ENCODE measurements around the gene ASIC2.
A peak's percentile ranks its signal among the peaks of the same experiment; 100 is the strongest.

ASIC2 gene

DNA sequence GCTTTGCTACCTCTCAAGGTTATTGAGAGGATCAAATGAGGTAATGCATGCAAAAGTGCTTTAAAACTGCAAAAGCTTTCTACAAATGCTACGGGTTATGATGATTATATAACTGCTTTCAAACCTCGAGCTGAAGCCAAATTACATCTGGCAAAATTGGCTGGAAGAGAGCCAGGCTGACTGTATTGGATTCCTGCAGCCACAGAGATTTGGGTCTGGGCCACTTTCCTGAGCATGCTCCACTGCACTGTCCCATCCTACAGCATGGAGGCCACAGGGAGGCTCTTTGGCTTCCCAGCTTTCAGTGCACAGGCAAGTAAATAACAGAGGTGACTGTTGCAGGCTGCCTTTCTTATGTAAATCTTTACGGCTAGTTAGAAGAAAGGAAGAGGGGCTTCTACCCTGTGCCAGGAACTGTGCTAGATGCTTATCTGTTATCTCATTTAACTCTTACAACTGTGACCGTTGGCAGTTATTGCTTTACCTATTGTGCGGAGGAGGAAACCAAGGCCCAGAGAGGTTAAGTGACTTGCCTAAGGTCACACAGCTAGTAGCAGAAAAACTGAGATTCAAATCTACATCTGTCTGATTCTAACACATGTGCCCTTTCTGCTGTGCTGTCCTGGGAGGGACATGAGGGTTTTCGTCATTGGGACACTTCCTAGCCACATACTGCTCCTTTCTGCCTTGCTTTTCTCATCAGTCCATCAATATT is 179.7 kb downstream of the ASIC2 start:
- no peak overlapping the region for H3K14ac ChIP-seq (ENCODE audit: low read length)
- no peak overlapping the region for H3K27ac ChIP-seq (replicated peaks; ENCODE audit: low read length)
- H4K8ac ChIP-seq (ENCODE audit: low read depth, low read length), result no peak overlapping the region
- no peak overlapping the region for H2BK120ac ChIP-seq (ENCODE audit: low read depth, low read length)
- no peak overlapping the region for H2AK5ac ChIP-seq (ENCODE audit: low read depth, low read length)
- no peak overlapping the region for H3K9ac ChIP-seq (ENCODE audit: low read depth, low read length, poor library complexity)
- H4K91ac ChIP-seq (ENCODE audit: low read depth, low read length, poor library complexity), result no peak overlapping the region
- no peak overlapping the region for H3K18ac ChIP-seq (ENCODE audit: low read length)
- no peak overlapping the region for H3K23ac ChIP-seq (ENCODE audit: low read depth, low read length, poor library complexity)
- no peak overlapping the region for H3K4me3 ChIP-seq (ENCODE audit: low read length in 2 of 2)
- no peak overlapping the region for H2BK12ac ChIP-seq (ENCODE audit: low read length)
- H3K9me3 ChIP-seq (replicated peaks in 1 of 2; ENCODE audit: control insufficient read depth in 2 of 2, insufficient read depth in 1 of 2, low read depth in 1 of 2, low read length in 2 of 2), result no peaks in the 10 kb centered on the region
- no peaks in the 10 kb centered on the region for H3K36me3 ChIP-seq (replicated peaks in 1 of 2; ENCODE audit: control insufficient read depth in 2 of 2, insufficient read depth in 2 of 2, low read length in 2 of 2)
- no peaks in the 10 kb centered on the region for H3K27me3 ChIP-seq (ENCODE audit: control insufficient read depth in 3 of 3, insufficient read depth in 3 of 3, low read depth in 1 of 3, low read length in 3 of 3)
- no peak overlapping the region for H3K4ac ChIP-seq (ENCODE audit: low read length)
- no peak overlapping the region for H3K4me2 ChIP-seq (ENCODE audit: insufficient read depth, low read length, poor library complexity, severe bottlenecking)
- no peak overlapping the region for H2AFZ ChIP-seq (ENCODE audit: low read length)
- WGBS, 2 donors (ENCODE audit: extremely low coverage in 2 of 2, insufficient read length in 2 of 2, insufficient replicate concordance in 1 of 2), result no CpG with 5 or more reads among the region's 6 CpGs
- no peak for DNase-seq (ENCODE audit: low spot score)
- H3K4me1 ChIP-seq (ENCODE audit: control insufficient read depth in 2 of 2, insufficient read depth in 1 of 2, low read depth in 1 of 2, low read length in 2 of 2), result peaks cover 0 to 3% of the 10 kb centered on the region in 2 donors
- no peaks in the 10 kb centered on the region for H3K79me1 ChIP-seq (ENCODE audit: low read depth, low read length)
- H2BK5ac ChIP-seq (ENCODE audit: low read length), result no peak overlapping the region
- H2BK15ac ChIP-seq (ENCODE audit: low read length), result no peak overlapping the region

DNA sequence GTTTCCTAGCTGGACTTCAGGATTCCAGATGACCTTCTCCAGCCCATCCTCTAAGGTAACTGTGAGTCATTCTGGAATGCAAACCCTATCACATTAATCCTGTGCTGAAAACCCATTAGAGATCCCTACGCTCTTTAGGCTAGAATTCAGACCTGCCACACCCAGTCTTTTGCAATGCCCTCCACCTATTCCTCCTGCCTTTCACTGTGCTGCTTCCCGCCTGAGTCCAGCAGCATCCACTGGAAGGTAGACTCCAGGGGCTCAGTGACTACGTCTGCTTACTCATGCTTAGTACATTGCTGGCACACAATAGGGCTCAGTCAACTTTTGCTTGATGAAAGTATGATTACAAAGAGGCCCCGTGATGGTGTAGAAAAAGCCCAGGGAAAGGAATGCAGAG is 180.3 kb downstream of the ASIC2 start:
- Histone ChIP-seq H3K79me1 (ENCODE audit: low read depth, low read length) (no peaks in the 10 kb centered on the region), H3K27ac (replicated peaks; ENCODE audit: low read length) (no peak overlapping the region), H3K4ac (ENCODE audit: low read length) (no peak overlapping the region), H3K27me3 (ENCODE audit: control insufficient read depth in 3 of 3, insufficient read depth in 3 of 3, low read depth in 1 of 3, low read length in 3 of 3) (no peaks in the 10 kb centered on the region), H3K14ac (ENCODE audit: low read length) (no peak overlapping the region), H3K23ac (ENCODE audit: low read depth, low read length, poor library complexity) (no peak overlapping the region), H3K18ac (ENCODE audit: low read length) (no peak overlapping the region), H2BK15ac (ENCODE audit: low read length) (no peak overlapping the region), H4K8ac (ENCODE audit: low read depth, low read length) (no peak overlapping the region), H2BK120ac (ENCODE audit: low read depth, low read length) (no peak overlapping the region), H3K9ac (ENCODE audit: low read depth, low read length, poor library complexity) (no peak overlapping the region), H2AFZ (ENCODE audit: low read length) (no peak overlapping the region), H2BK12ac (ENCODE audit: low read length) (no peak overlapping the region), H3K36me3 (replicated peaks in 1 of 2; ENCODE audit: control insufficient read depth in 2 of 2, insufficient read depth in 2 of 2, low read length in 2 of 2) (no peaks in the 10 kb centered on the region), H3K4me3 (ENCODE audit: low read length in 2 of 2) (no peak overlapping the region), H4K91ac (ENCODE audit: low read depth, low read length, poor library complexity) (no peak overlapping the region), H3K4me2 (ENCODE audit: insufficient read depth, low read length, poor library complexity, severe bottlenecking) (no peak overlapping the region), H2BK5ac (ENCODE audit: low read length) (no peak overlapping the region), H3K9me3 (replicated peaks in 1 of 2; ENCODE audit: control insufficient read depth in 2 of 2, insufficient read depth in 1 of 2, low read depth in 1 of 2, low read length in 2 of 2) (no peaks in the 10 kb centered on the region), H3K4me1 (ENCODE audit: control insufficient read depth in 2 of 2, insufficient read depth in 1 of 2, low read depth in 1 of 2, low read length in 2 of 2) (peaks cover 0 to 3% of the 10 kb centered on the region in 2 donors), H2AK5ac (ENCODE audit: low read depth, low read length) (no peak overlapping the region)
- no CpG with 5 or more reads among the region's 4 CpGs for WGBS, 2 donors (ENCODE audit: extremely low coverage in 2 of 2, insufficient read length in 2 of 2, insufficient replicate concordance in 1 of 2)
- DNase-seq (ENCODE audit: low spot score), result no peak

- H3K9ac ChIP-seq (ENCODE audit: low read depth, low read length, poor library complexity), result no peak overlapping the region
- no peak overlapping the region for H4K8ac ChIP-seq (ENCODE audit: low read depth, low read length)
- no CpG with 5 or more reads among the region's 5 CpGs for WGBS, 2 donors (ENCODE audit: extremely low coverage in 2 of 2, insufficient read length in 2 of 2, insufficient replicate concordance in 1 of 2)
- no peak overlapping the region for H3K18ac ChIP-seq (ENCODE audit: low read length)
- H2BK15ac ChIP-seq (ENCODE audit: low read length), result no peak overlapping the region
- no peak overlapping the region for H3K27ac ChIP-seq (replicated peaks; ENCODE audit: low read length)
- H2AFZ ChIP-seq (ENCODE audit: low read length), result no peak overlapping the region
- no peak overlapping the region for H3K4me2 ChIP-seq (ENCODE audit: insufficient read depth, low read length, poor library complexity, severe bottlenecking)
- H4K91ac ChIP-seq (ENCODE audit: low read depth, low read length, poor library complexity), result no peak overlapping the region
- peak overlapping the region; percentile 33 for H3K14ac ChIP-seq (ENCODE audit: low read length)
- H2BK120ac ChIP-seq (ENCODE audit: low read depth, low read length), result no peak overlapping the region
- no peaks in the 10 kb centered on the region for H3K27me3 ChIP-seq (ENCODE audit: control insufficient read depth in 3 of 3, insufficient read depth in 3 of 3, low read depth in 1 of 3, low read length in 3 of 3)
- no peak for DNase-seq (ENCODE audit: low spot score)
- H2AK5ac ChIP-seq (ENCODE audit: low read depth, low read length), result no peak overlapping the region
- no peak overlapping the region for H2BK12ac ChIP-seq (ENCODE audit: low read length)
- H3K4me1 ChIP-seq (ENCODE audit: control insufficient read depth in 2 of 2, insufficient read depth in 1 of 2, low read depth in 1 of 2, low read length in 2 of 2), result no peaks in the 10 kb centered on the region
- no peak overlapping the region for H3K4ac ChIP-seq (ENCODE audit: low read length)
- H3K9me3 ChIP-seq (replicated peaks in 1 of 2; ENCODE audit: control insufficient read depth in 2 of 2, insufficient read depth in 1 of 2, low read depth in 1 of 2, low read length in 2 of 2), result no peaks in the 10 kb centered on the region
- H3K23ac ChIP-seq (ENCODE audit: low read depth, low read length, poor library complexity), result no peak overlapping the region
- H3K4me3 ChIP-seq (ENCODE audit: low read length in 2 of 2), result no peak overlapping the region
- no peak overlapping the region for H2BK5ac ChIP-seq (ENCODE audit: low read length)
- H3K79me1 ChIP-seq (ENCODE audit: low read depth, low read length), result no peaks in the 10 kb centered on the region
- H3K36me3 ChIP-seq (replicated peaks in 1 of 2; ENCODE audit: control insufficient read depth in 2 of 2, insufficient read depth in 2 of 2, low read length in 2 of 2), result no peaks in the 10 kb centered on the region
Measured at GRCh38 chr17:33109336-33110072, 183.6 kb downstream of the ASIC2 start.

GRCh38 chr17:33106525-33107165 is 186.4 kb downstream of the ASIC2 start:
- H3K4me1 ChIP-seq (ENCODE audit: control insufficient read depth in 2 of 2, insufficient read depth in 1 of 2, low read depth in 1 of 2, low read length in 2 of 2), result no peaks in the 10 kb centered on the region
- H2BK120ac ChIP-seq (ENCODE audit: low read depth, low read length), result no peak overlapping the region
- H2BK15ac ChIP-seq (ENCODE audit: low read length), result no peak overlapping the region
- no peaks in the 10 kb centered on the region for H3K79me1 ChIP-seq (ENCODE audit: low read depth, low read length)
- H3K36me3 ChIP-seq (replicated peaks in 1 of 2; ENCODE audit: control insufficient read depth in 2 of 2, insufficient read depth in 2 of 2, low read length in 2 of 2), result no peaks in the 10 kb centered on the region
- no peak overlapping the region for H3K18ac ChIP-seq (ENCODE audit: low read length)
- no CpG with 5 or more reads among the region's 6 CpGs for WGBS, 2 donors (ENCODE audit: extremely low coverage in 2 of 2, insufficient read length in 2 of 2, insufficient replicate concordance in 1 of 2)
- H4K8ac ChIP-seq (ENCODE audit: low read depth, low read length), result no peak overlapping the region
- H3K9me3 ChIP-seq (replicated peaks in 1 of 2; ENCODE audit: control insufficient read depth in 2 of 2, insufficient read depth in 1 of 2, low read depth in 1 of 2, low read length in 2 of 2), result peaks cover 0 to 2% of the 10 kb centered on the region in 2 donors
- no peak for DNase-seq (ENCODE audit: low spot score)
- no peak overlapping the region for H3K4ac ChIP-seq (ENCODE audit: low read length)
- H3K4me2 ChIP-seq (ENCODE audit: insufficient read depth, low read length, poor library complexity, severe bottlenecking), result no peak overlapping the region
- no peak overlapping the region for H4K91ac ChIP-seq (ENCODE audit: low read depth, low read length, poor library complexity)
- H2AFZ ChIP-seq (ENCODE audit: low read length), result no peak overlapping the region
- no peak overlapping the region for H3K9ac ChIP-seq (ENCODE audit: low read depth, low read length, poor library complexity)
- H3K27me3 ChIP-seq (ENCODE audit: control insufficient read depth in 3 of 3, insufficient read depth in 3 of 3, low read depth in 1 of 3, low read length in 3 of 3), result no peaks in the 10 kb centered on the region
- no peak overlapping the region for H2BK5ac ChIP-seq (ENCODE audit: low read length)
- no peak overlapping the region for H2BK12ac ChIP-seq (ENCODE audit: low read length)
- H3K14ac ChIP-seq (ENCODE audit: low read length), result no peak overlapping the region
- no peak overlapping the region for H3K27ac ChIP-seq (replicated peaks; ENCODE audit: low read length)
- H2AK5ac ChIP-seq (ENCODE audit: low read depth, low read length), result no peak overlapping the region
- H3K4me3 ChIP-seq (ENCODE audit: low read length in 2 of 2), result no peak overlapping the region
- no peak overlapping the region for H3K23ac ChIP-seq (ENCODE audit: low read depth, low read length, poor library complexity)

All from neuronal stem cell (in vitro differentiated cells).